Stimulated activated CD8-positive, alpha-beta memory T cell treated with anti-CD3 and anti-CD28 coated beads, Interleukin-4, amount 100 ng/mL, for 48 hours (primary cell): ENCODE measurements around the gene SH3TC1.

Experiments
- DNase-seq: peaks from one replicate; pipeline ENCODE4 v3.0.0-alpha.2; 2020

Gene SH3TC1

DNA sequence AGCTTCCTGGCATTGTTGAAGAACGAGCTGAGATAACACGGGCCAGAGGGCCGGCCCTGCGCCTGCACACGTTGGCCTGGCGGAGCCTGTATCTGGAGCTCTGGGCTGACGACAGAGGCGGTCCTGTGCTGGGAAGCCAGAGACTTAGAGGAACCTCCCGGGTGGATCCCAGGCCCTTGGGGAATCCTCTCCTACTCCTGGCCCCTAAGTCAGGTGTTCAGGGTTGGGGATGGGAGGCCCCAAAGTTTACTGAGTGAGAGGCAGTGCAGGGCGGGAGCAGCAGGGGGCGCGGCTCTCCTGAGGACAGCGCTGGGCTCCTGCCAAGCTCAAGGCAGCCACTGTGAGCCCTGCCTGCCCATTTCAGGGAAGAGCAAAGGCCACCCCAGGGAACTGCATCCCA, 68.0 kb downstream of the SH3TC1 start:
- DNase-seq, result peak; percentile 61

DNA sequence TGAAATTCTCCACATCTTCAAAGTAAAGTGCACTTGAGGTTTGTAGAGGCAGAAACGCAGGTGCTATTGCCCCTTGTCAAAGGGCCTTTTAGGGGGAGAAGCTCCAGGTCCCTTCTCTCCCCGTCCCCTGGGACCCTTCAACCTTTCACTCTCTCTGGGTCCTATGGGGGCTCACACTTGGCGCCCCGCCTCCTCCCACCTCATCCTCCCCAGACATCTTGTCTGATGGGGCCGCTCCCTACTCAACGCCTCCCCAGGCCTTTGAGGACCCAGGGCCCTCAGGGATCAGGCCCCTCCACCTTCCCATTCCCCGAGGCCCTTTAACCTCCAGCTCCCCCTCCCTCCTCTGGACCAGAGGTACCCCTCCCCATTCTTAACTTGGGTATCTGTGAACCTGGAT, 69.1 kb downstream of the SH3TC1 start:
- DNase-seq, result no peak

- DNase-seq, result no peak
Measured at GRCh38 chr4:8268901-8269534, 69.9 kb downstream of the SH3TC1 start.

DNA sequence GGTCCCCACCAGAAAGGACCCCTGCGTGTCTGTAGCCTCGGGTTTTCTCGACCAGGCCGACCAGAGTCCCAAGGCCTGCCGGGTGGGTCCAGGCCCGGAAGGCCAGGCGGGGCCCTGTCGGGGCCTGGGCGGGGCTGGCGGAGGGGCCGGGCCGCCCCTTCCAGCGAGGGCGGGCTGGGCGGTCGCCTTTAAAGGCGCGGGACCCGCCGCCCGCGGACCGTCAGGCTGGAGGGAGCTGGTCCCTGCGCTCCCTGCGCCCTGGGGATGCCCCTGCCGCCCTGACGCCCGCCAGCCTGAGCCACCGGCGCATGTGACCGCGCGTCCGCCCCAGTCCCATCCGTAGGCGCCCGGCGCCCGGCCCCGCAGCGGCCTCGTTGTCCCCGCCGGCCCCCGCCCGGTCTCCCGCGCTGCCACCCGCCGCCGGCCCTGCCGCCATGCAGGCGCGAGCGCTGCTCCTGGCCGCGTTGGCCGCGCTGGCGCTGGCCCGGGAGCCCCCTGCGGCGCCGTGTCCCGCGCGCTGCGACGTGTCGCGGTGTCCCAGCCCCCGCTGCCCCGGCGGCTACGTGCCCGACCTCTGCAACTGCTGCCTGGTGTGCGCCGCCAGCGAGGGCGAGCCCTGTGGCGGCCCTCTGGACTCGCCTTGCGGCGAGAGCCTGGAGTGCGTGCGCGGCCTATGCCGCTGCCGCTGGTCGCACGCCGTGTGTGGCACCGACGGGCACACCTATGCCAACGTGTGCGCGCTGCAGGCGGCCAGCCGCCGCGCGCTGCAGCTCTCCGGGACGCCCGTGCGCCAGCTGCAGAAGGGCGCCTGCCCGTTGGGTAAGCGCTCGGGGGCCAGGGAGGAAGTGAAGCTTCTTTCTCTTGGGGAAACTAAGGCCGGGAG, 70.7 kb downstream of the SH3TC1 start, which contains the start of gene HTRA3:
Gene HTRA3 (plus strand): TSS at position 220 of the 883 bp plus-strand sequence. CDS start 215 bp downstream, at position 435.
- DNase-seq, result no peak

- no peak for DNase-seq
Measured at GRCh38 chr4:8270418-8270771, 71.3 kb downstream of the SH3TC1 start.

- DNase-seq, result no peak
Measured at GRCh38 chr4:8270912-8271815, 72.1 kb downstream of the SH3TC1 start.

GRCh38 chr4:8271821-8272220, 72.7 kb downstream of the SH3TC1 start:
- DNase-seq, result no peak

GRCh38 chr4:8272472-8273428, 73.7 kb downstream of the SH3TC1 start:
- no peak for DNase-seq

DNA sequence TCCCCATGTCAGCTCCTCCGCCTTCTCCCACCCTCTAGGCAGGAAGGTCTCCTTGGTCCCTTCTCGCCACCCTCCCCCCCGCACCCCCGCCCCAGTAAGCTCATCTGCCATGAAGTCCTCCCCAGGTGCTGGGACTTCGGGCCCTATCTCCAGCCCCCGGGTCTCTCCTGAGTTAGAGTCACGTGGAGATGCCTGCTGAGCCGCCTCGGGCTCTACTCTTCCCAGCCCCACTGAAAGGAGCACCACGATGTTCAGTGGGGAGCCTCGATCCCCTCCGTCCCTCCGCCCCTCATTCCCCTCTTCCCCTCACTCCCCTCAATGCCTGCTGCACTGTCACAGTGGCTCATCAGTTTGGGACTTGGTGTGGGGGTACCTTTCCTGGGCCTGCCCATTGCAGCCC, 74.4 kb downstream of the SH3TC1 start:
- no peak for DNase-seq

GRCh38 chr4:8274066-8274652, 75.1 kb downstream of the SH3TC1 start:
- DNase-seq, result no peak

- DNase-seq, result no peak
Measured at GRCh38 chr4:8274765-8275547, 75.9 kb downstream of the SH3TC1 start.

DNA sequence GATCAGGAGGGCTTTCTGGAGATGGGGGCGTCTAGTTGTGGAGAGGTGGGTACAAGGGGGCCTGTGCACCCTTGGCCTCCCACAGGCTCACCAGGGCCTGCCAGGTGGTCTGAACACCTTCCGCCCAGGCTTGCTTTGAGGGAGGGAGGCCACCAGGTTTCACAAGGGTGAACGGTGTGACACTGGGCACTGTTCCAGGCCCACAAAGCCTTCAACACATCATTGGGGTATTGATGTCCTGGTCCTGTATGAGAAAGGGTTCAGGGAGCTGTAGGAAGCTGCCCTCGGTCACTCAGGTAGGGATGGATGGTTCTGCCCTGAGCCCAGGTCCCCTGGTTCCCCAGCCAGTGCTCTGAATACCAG, 76.4 kb downstream of the SH3TC1 start:
- no peak for DNase-seq

DNA sequence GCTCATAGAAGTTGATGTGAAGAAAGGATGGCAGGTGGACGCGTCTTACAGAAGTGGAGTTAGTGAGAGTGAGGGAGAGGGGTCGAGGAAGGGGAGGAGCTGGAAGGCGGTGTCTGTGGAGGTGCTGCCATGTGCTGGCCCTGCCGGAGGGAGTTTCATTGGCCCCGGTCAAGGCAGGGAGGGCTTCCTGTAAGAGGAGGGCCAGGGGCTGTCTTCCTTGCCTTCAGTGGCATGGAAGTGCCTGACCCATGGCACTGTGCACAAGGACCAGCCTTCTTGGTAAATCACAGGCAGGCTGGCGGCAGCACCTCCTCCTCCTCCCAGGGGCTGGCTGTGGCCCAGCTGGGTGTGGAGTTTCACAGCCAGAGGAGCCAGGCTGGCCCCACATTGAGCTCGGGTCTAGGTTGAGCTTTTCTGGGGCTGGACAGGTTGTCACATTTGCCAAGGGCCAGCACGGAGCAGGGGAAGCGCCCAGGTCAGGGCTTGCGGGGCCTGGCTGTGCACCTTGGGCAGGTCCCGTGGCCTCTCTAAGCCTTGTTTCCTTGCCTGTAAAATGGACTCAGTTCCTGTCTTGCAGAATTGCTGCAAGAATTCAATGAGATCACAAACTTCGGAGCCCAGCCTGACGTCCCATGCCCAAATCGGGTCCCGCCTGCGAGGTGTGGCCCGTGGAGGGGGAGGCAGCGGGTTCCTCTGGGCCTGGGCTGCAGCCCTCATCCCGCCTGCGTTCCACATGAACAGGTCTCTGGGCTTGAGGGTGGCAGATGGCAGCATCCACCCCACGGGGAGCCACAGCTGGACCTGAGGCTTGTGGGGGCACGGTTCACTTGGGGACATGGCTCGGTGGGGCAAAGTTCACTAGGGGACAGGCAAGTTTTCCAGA, 77.5 kb downstream of the SH3TC1 start:
- DNase-seq, result no peak

DNA sequence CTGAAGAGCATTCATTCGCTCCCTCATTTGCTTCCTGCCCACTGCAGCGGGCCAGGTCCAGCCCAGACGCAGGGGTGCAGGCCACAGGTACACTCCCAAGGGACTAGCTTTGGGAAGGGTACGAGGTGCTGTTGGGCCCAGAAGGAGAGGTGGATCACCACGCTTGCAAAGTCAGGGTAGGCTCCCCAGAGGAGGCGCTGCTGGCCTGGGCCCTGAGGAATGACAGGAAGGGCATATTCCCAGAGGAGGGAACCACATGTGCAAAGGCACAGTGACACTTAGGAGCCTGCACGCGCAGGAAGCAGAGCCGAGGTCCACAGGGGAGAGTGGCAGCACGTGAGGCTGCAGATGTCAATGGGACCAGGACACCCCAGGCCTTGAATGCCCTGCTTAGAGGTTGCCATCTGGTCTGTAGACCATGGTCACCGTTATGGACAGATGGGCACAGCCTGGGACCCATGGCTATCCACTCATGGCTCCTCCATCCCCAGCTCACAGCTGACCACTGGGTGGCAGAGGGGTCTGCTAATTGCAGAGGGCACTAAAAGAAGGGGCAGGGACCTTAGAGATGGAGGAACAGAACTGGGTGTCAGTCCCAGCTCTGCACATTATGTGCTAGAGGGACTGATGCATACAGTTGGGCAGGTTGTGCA, 78.4 kb downstream of the SH3TC1 start:
- DNase-seq, result no peak

GRCh38 chr4:8278009-8278395, 78.9 kb downstream of the SH3TC1 start:
- DNase-seq, result no peak

DNA sequence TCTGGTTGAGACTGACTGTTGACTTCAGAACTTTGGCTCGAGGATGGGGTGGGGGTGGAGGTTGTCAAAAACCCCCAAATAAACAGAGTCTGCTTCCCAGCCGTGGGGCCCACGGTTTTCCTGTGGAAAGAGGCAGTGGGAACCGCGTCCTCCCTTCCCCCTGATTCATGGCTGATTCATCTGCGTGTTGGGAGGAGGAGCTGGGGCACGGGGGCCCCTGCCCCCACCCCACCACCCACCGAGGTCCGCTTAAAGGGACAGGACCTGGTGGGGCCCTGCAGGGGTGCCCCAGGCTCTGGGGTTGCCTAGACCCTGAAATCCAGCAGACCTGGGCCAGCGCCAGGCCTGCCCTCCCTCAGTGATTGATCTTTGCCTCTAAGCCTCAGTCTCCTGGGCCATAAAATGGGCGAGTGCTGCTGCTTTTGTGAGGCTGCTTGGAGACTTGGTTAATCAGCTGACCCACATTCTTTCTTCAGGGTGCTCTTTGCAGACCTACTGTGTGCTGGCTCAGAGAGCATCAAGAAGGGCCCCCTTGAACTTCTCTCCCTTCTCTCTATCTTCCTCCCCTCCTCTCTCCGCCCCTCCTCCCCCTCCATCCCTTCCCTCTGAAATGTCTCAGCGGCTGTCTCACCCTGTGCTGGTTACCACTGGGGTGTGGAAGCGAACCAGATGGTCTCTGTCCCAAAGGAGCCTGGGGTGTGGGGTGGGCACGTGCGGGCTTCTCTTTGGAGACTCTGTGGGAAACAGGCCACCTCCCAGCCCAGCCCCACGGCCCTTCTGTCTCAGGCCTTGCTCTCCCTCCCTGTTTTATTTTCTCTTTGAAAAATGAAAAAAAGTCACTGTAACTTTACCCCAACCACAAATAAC, 79.6 kb downstream of the SH3TC1 start:
- DNase-seq, result no peak

DNA sequence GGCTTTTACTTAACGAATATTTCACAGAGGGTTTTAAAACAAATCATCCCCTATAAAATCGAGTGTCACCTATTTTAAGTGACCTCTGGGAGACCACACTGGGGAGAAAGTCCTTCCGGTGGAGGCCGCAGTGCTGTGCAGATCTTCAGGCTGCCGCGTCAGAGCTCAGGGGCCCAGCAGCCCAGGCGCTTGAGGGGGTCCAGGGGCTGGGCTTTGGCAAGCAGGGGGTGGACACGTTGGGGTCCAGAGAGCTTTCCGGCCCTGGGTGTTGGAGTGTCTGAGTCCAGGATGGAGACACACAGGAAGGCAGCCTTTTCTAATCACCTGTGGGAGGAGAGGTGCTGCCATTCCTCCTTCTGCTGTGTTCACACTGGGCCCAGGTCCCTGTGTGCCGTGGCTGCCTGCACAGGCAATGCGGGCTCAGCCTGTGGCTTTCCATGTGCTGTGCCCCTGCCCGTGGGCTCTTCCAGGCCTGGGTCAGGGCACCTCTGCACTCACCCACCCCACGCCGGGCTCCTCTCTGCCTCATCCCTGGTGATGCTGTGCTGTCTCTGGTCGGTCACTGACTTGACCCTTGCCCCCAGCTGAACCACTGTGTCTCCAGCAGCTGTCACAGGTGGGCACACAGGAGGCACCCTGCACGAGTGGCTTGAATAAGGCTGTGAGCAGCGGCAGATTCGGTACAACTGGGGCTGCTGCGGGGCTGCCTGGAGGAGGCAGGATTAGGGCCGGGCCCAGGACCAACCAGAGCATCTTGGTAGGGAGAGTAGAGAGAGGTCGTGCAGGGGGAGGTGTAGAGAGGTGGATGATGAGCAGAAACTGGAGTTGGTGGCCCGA, 80.4 kb downstream of the SH3TC1 start:
- no peak for DNase-seq
